SK-N-DZ (cell line): ENCODE data around the gene ZBTB44.
"Not testable (repeated sequence)": the region's sequence is repeated elsewhere in the genome, so short reads cannot be mapped to it uniquely, and the experiment has no call there.

Source experiments
- DNase-seq: peaks from one replicate; pipeline ENCODE4 v3.0.0-alpha.2; 2015; ENCODE audit warnings: low spot score

Gene ZBTB44

GRCh38 chr11:130247319-130247718 is 67.4 kb downstream of the ZBTB44 start:
- DNase-seq = no peak

- no peak for DNase-seq
These were observed 68.0 kb downstream of the ZBTB44 start for GRCh38 chr11:130246738-130247137.

GRCh38 chr11:130246270-130246669 is 68.4 kb downstream of the ZBTB44 start:
- no peak for DNase-seq

- DNase-seq = not testable (repeated sequence)
These were observed 69.3 kb downstream of the ZBTB44 start for GRCh38 chr11:130245375-130245774.

- no peak for DNase-seq
These were observed 69.9 kb downstream of the ZBTB44 start for GRCh38 chr11:130244848-130245247.

GRCh38 chr11:130243816-130244215 is 70.9 kb downstream of the ZBTB44 start:
- DNase-seq = no peak

GRCh38 chr11:130241713-130242112 is 73.0 kb downstream of the ZBTB44 start:
- DNase-seq = no peak

GRCh38 chr11:130237282-130238006 is 77.3 kb downstream of the ZBTB44 start:
- no peak for DNase-seq

- no peak for DNase-seq
These were observed 80.4 kb downstream of the ZBTB44 start for GRCh38 chr11:130234315-130234714.

- DNase-seq = not testable (repeated sequence)
These were observed 80.8 kb downstream of the ZBTB44 start for GRCh38 chr11:130233888-130234287.

GRCh38 chr11:130233486-130233885 is 81.2 kb downstream of the ZBTB44 start:
- not testable (repeated sequence) for DNase-seq

GRCh38 chr11:130227373-130227772 is 87.3 kb downstream of the ZBTB44 start:
- no peak for DNase-seq

GRCh38 chr11:130223291-130223971 is 91.3 kb downstream of the ZBTB44 start:
- DNase-seq = no peak

GRCh38 chr11:130220311-130221035 is 94.2 kb downstream of the ZBTB44 start:
- no peak for DNase-seq

- no peak for DNase-seq
These were observed 95.6 kb downstream of the ZBTB44 start for GRCh38 chr11:130219148-130219547.

- DNase-seq = no peak
These were observed 96.1 kb downstream of the ZBTB44 start for GRCh38 chr11:130218501-130219070.

GRCh38 chr11:130217133-130218031 is 97.3 kb downstream of the ZBTB44 start:
- DNase-seq = no peak

GRCh38 chr11:130216591-130217132 is 98.1 kb downstream of the ZBTB44 start:
- no peak for DNase-seq

- DNase-seq = no peak
These were observed 98.5 kb downstream of the ZBTB44 start for GRCh38 chr11:130216221-130216550.

- DNase-seq = no peak
These were observed 99.0 kb downstream of the ZBTB44 start for GRCh38 chr11:130215531-130216220.
